ENCODE measurements around the gene FRS3. TPM values are rescaled to one million over a fixed set of nuclear protein-coding genes. Genes with fewer than 3 reads are reported as not detected.

FRS3 gene
- total and polyA plus RNA-seq, 2 experiments from 2014 or later, result 1.3 to 3.3 TPM

DNA sequence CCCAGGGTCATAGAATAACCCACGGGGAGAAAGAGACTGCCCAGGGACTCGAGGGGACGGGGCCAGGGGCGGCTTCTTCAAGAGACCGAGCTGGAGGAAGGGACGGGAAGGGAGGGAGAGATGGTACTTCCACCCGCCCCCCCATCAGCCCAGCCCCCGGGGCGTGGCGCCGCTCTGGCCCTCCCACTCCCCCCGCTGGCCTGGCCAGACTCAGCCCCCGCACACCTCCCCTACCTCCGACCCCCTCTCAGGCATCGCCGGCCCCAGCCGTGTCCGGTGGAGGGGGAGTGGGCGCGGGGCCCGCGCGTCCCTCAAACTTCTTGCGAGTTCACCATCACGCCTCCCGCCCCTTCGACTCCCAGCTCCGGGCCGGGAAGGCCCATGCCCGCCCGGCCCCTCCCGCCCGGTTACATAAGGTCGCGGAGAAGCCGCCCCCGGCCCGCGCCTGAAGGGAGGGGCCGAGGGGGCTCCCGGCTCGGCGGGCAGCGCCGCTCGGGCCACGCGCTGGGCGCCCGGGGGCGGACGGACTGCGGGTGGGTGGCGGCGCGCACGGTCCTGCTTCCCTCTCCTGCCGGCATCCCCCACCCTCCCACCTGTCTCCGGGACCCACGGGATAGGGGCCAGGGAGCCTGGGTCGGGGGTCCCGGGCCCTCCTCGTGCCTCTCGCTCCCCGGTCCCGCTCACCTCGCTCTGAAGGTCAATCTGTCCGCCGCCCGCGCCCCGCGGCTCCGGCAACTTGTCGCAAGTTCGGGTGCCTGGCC lies 44.9 kb downstream of the FRS3 start:
- Histone ChIP-seq H3F3A (replicated peaks; ENCODE audit: low read depth) (peaks cover 14% of the 10 kb centered on the region), H3K4me2 (peak overlapping the region; percentile 95), H3K27me3 (ENCODE audit: insufficient read depth) (peaks cover 18% of the 10 kb centered on the region), H3K36me3 (ENCODE audit: insufficient read depth) (no peaks in the 10 kb centered on the region), H3K4me1 (ENCODE audit: insufficient read depth) (peaks cover 22% of the 10 kb centered on the region), H3K27ac (ENCODE audit: low read depth) (no peak overlapping the region), H3K79me2 (replicated peaks; ENCODE audit: insufficient read depth) (no peaks in the 10 kb centered on the region), H3K4me3 (peak overlapping the region; percentile 80), H3K9me2 (ENCODE audit: insufficient read depth) (no peaks in the 10 kb centered on the region), H2AFZ (no peak overlapping the region), H4K20me1 (replicated peaks; ENCODE audit: insufficient read depth) (no peaks in the 10 kb centered on the region)
- Mint-ChIP-seq H3K27ac (no peak overlapping the region), H3K27me3 (ENCODE audit: insufficient read depth, low read depth, poor library complexity) (peaks cover 21% of the 10 kb centered on the region), H3K9me3 (no peaks in the 10 kb centered on the region), H3K4me3 (peak overlapping the region; percentile 66), H3K4me1 (peaks cover 36% of the 10 kb centered on the region), H3K36me3 (ENCODE audit: low read depth) (no peaks in the 10 kb centered on the region)
- TF ChIP-seq EZH2phosphoT487 (IDR thresholded peaks at IDR 0.05; ENCODE audit: unreplicated experiment) (no peak), JUNB (IDR thresholded peaks at IDR 0.05; ENCODE audit: unreplicated experiment) (no peak), CREB1 (CRISPR knock-in tag; IDR thresholded peaks at IDR 0.05; ENCODE audit: low read depth) (no peak)
- ATAC-seq (peak; percentile 17), DNase-seq (ENCODE audit: low spot score) (peak; percentile 53)

GRCh38 chr6:41733707-41734665 lies 45.7 kb downstream of the FRS3 start:
- Histone ChIP-seq H3K79me2 (replicated peaks; ENCODE audit: insufficient read depth) (no peaks in the 10 kb centered on the region), H3K4me2 (peak overlapping the region; percentile 95), H2AFZ (peak overlapping the region; percentile 96), H3K27me3 (ENCODE audit: insufficient read depth) (peaks cover 18% of the 10 kb centered on the region), H3K36me3 (ENCODE audit: insufficient read depth) (no peaks in the 10 kb centered on the region), H3K4me1 (ENCODE audit: insufficient read depth) (peaks cover 30% of the 10 kb centered on the region), H3K4me3 (peak overlapping the region; percentile 80), H3K9me2 (ENCODE audit: insufficient read depth) (no peaks in the 10 kb centered on the region), H3F3A (replicated peaks; ENCODE audit: low read depth) (peaks cover 14% of the 10 kb centered on the region), H4K20me1 (replicated peaks; ENCODE audit: insufficient read depth) (no peaks in the 10 kb centered on the region), H3K27ac (ENCODE audit: low read depth) (no peak overlapping the region)
- DNase-seq (ENCODE audit: low spot score), result peak; percentile 86
- Mint-ChIP-seq H3K27ac (no peak overlapping the region), H3K36me3 (ENCODE audit: low read depth) (no peaks in the 10 kb centered on the region), H3K27me3 (ENCODE audit: insufficient read depth, low read depth, poor library complexity) (peaks cover 21% of the 10 kb centered on the region), H3K4me3 (peak overlapping the region; percentile 86), H3K9me3 (no peaks in the 10 kb centered on the region), H3K4me1 (peaks cover 45% of the 10 kb centered on the region)
- ATAC-seq, result peak; percentile 70
- TF ChIP-seq, protein P1, sequence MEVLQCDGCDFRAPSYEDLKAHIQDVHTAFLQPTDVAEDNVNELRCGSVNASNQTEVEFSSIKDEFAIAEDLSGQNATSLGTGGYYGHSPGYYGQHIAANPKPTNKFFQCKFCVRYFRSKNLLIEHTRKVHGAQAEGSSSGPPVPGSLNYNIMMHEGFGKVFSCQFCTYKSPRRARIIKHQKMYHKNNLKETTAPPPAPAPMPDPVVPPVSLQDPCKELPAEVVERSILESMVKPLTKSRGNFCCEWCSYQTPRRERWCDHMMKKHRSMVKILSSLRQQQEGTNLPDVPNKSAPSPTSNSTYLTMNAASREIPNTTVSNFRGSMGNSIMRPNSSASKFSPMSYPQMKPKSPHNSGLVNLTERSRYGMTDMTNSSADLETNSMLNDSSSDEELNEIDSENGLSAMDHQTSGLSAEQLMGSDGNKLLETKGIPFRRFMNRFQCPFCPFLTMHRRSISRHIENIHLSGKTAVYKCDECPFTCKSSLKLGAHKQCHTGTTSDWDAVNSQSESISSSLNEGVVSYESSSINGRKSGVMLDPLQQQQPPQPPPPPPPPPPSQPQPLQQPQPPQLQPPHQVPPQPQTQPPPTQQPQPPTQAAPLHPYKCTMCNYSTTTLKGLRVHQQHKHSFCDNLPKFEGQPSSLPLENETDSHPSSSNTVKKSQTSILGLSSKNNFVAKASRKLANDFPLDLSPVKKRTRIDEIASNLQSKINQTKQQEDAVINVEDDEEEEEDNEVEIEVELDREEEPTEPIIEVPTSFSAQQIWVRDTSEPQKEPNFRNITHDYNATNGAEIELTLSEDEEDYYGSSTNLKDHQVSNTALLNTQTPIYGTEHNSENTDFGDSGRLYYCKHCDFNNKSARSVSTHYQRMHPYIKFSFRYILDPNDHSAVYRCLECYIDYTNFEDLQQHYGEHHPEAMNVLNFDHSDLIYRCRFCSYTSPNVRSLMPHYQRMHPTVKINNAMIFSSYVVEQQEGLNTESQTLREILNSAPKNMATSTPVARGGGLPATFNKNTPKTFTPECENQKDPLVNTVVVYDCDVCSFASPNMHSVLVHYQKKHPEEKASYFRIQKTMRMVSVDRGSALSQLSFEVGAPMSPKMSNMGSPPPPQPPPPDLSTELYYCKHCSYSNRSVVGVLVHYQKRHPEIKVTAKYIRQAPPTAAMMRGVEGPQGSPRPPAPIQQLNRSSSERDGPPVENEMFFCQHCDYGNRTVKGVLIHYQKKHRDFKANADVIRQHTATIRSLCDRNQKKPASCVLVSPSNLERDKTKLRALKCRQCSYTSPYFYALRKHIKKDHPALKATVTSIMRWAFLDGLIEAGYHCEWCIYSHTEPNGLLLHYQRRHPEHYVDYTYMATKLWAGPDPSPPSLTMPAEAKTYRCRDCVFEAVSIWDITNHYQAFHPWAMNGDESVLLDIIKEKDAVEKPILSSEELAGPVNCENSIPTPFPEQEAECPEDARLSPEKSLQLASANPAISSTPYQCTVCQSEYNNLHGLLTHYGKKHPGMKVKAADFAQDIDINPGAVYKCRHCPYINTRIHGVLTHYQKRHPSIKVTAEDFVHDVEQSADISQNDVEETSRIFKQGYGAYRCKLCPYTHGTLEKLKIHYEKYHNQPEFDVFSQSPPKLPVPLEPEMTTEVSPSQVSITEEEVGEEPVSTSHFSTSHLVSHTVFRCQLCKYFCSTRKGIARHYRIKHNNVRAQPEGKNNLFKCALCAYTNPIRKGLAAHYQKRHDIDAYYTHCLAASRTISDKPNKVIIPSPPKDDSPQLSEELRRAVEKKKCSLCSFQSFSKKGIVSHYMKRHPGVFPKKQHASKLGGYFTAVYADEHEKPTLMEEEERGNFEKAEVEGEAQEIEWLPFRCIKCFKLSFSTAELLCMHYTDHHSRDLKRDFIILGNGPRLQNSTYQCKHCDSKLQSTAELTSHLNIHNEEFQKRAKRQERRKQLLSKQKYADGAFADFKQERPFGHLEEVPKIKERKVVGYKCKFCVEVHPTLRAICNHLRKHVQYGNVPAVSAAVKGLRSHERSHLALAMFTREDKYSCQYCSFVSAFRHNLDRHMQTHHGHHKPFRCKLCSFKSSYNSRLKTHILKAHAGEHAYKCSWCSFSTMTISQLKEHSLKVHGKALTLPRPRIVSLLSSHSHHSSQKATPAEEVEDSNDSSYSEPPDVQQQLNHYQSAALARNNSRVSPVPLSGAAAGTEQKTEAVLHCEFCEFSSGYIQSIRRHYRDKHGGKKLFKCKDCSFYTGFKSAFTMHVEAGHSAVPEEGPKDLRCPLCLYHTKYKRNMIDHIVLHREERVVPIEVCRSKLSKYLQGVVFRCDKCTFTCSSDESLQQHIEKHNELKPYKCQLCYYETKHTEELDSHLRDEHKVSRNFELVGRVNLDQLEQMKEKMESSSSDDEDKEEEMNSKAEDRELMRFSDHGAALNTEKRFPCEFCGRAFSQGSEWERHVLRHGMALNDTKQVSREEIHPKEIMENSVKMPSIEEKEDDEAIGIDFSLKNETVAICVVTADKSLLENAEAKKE (CRISPR knock-in tag; IDR thresholded peaks at IDR 0.05), result no peak
- no peak for TF ChIP-seq ZNF331 (CRISPR knock-in tag; IDR thresholded peaks at IDR 0.05; ENCODE audit: low read depth)
- 0 out of 2 replicates have a peak, but pooled peaks have one; percentile 18 for TF ChIP-seq ETS1 (IDR thresholded peaks at IDR 0.05)
- peak; percentile 25; the same call in 1 of the 2 replicates for TF ChIP-seq POLR2AphosphoS5 (IDR thresholded peaks at IDR 0.05; ENCODE audit: low read depth)
- TF ChIP-seq EZH2 (IDR thresholded peaks at IDR 0.05; ENCODE audit: low read depth, unreplicated experiment), result no peak
- no peak for TF ChIP-seq CTCF (conservative IDR thresholded peaks at IDR 0.05; ENCODE audit: low read depth in 2 of 2)
- no peak for TF ChIP-seq JUNB (IDR thresholded peaks at IDR 0.05; ENCODE audit: unreplicated experiment)
- no peak for TF ChIP-seq STAT1 (IDR thresholded peaks at IDR 0.05; ENCODE audit: unreplicated experiment)

Data from GM23338 (cell line).